Islet precursor cell (in vitro differentiated cells): ENCODE data around the gene BOLL.
A peak's percentile ranks its signal among the peaks of the same experiment; 100 is the strongest.
"Not testable (repeated sequence)": the region's sequence is repeated elsewhere in the genome, so short reads cannot be mapped to it uniquely, and the experiment has no call there.

Source experiments
- DNase-seq: peaks from one replicate; pipeline ENCODE4 v3.0.0-alpha.2; 2018

BOLL gene

DNA sequence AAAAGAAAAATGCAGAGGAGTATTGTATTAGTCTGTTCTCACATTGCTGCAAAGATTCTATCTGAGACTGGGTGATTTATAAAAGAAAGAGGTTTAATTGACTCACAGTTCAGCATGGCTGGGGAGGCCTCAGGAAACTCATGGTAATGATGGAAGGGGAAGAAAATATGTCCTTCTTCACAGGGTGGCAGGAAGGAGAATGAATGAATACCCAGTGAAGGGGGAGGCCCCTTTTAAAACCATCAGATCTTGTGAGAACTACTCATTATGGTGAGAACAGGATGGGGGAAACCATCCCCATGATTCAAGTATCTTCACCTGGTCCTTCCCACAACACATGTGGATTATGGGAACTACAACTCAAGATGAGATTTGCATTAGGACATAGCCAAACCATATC lies 10.2 kb upstream of the BOLL start:
- no peak for DNase-seq

DNA sequence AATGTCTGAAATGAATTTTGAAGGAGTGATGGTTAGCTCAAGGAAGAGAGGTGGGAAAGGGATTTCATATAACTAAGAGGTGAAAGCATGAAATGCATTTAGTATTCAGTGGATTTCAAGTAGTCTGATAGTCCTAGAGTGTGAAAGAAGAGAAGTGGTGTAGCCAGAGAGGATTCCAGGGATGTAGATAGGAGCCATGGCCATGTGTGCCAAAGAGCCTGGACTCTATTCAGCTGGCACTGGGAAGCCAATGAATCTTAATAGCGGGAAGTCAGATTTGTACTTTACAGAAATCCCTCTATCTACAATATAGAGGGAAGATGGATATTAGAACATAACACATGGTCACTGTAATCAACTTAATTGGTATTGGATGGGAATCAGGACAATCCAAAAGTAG lies 8.3 kb upstream of the BOLL start:
- DNase-seq: no peak

- peak; percentile 83 for DNase-seq
Observed at GRCh38 chr2:197786010-197786877, 1.1 kb upstream of the BOLL start.

DNA sequence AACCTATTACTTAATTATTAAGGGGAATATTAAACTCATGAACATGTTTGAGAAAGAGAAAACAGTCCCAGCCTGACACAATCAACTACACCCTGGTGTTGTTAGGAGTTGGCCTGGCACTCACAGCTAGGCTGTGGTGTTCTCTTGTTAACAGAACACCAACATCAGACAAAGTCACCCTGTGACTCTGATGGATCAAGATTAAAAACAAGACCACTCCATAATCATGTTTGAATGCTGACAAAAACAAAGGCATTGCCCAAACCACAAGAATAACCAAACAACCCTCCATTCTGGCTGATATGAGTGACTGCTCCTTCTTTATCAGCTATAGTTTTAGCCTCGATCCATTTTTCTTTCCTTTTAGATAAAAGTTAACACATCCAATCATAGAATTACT lies 3.0 kb downstream of the BOLL start:
- DNase-seq: no peak

DNA sequence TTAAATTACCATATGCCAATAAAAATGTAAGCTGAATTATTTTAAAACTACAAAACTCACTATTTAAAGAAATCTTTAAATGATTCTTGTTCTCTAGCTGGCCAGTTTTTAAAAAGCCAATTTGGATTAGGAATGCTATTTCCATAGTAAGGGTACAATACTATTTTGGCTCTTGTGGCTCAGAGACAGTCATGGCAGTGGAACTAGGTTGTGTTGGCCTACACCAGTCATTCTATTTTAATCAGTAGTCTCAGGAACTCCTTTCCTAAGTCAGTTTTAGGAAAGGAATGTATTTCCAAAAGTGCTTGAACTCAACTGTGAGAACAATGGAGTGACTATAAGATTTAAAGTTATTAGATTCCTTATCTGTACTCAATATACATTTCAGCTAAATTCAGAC lies 5.9 kb downstream of the BOLL start:
- no peak for DNase-seq

DNA sequence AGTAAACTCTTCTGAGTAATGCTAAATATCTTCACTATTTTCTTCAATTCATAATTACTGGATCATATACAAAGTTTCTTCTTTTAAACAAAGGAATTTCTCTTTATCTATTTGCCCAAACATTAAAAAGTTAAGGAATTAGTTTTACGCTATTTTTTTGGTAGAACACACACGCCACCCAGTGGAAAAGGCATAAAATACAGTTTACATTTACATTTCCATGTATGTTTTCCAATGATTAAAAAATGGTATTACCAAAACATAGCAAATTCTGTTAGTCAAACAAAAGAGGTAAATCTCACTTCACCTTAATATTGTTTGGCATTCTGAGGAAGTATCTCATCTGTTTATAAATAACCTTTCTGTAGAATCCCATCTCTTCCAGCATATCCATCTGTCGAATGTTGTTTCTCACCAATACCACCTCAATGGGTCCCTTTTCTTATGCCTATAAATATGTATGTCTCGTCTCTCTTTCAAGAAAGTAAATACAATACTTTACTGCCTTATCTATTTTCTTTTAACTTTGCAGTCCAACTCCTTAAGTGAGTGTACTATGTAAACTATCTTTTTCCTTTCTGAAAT lies 7.2 kb downstream of the BOLL start:
- no peak for DNase-seq

DNA sequence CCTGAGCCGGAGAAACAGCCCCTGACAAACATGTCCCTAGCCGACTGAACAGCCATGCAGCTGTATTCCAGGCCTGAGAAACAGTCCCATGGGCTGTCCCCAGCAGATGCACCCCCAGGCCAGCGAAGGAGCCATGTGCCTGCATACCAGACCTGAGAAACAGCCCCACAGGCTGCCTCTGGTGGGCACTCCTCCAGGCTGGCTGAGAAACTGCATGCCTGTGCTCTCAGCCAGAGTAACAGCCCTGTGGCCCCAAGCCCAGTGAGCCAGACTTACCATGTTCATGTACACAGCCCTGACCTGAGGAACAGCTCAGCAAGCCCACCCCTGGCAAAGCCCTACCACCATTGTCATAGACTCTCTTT lies 24.8 kb downstream of the BOLL start:
- peak; percentile 53 for DNase-seq

DNA sequence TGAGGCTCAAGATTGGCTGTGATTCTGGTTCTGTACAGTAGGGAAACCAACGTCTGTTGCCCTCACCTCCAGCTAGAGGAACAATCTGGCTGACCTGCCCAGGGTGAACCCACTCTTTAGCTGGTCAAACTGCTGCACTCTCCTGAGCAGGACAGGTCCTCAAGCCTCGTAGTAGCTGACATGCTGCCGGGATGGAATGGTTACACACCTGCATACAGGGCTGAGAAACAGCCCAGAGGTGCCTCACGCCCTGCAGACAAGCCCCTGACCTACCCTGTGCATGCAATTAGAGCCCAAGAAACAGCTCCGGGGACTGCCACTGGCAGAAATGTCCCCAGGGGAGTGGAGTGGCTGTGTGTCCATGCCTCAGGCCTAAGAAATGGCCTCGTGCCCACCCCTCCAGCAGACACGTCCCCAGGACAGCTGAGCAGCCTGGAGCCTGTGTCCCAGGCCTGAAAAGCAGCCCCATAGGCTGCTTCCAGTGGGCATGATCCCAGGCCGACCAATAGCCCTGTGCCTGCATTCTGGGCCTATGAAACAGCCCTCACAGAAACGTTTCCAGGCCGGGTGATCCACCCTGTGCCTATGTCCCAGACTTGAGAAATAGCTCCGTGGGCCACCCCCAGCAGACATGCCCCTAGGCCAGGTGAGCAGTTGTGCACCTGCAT lies 25.4 kb downstream of the BOLL start:
- peak; percentile 43 for DNase-seq

- peak; percentile 32 for DNase-seq
Observed at GRCh38 chr2:197759013-197759412, 26.1 kb downstream of the BOLL start.

DNA sequence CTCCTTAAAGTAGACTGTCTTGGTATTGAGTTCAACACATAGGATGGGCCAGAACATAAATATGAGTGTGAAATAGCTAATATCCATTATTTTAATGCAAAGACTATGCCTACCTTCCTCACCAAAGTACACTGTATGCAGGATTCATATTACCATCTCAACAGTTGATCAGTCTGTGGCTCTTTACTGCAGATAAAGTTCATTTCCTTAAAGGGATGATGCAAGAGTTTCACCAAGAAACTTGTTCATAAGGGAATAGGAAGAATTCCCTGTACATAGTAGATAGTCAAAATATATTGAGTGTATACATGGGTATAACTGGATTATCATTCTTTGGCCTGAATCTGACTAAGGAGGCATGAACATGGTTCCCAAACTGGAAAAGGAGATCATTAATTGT lies 44.9 kb downstream of the BOLL start:
- no peak for DNase-seq

GRCh38 chr2:197728555-197729544 lies 56.3 kb downstream of the BOLL start:
- not testable (repeated sequence) for DNase-seq

GRCh38 chr2:197727011-197727410 lies 58.1 kb downstream of the BOLL start:
- DNase-seq: no peak

GRCh38 chr2:197717863-197718262 lies 67.3 kb downstream of the BOLL start:
- no peak for DNase-seq

DNA sequence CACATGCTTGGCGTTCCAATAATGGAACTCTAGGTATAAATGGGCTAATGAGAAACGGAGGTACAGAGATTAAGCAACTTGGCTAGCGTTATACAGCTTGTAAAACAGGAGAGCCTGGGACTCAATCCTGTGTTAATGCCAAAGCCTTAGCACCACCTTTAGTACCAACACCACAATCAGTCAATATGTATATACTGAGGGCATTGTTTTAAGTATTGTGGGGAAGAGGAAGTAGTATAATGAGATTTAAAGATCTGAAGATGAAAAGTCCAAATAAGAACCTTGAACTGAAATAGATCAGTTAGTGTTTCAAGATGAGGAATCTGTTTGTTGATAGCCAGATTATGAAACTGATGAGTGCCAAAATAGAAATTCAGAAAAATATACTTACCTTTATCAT lies 71.8 kb downstream of the BOLL start:
- DNase-seq: no peak

DNA sequence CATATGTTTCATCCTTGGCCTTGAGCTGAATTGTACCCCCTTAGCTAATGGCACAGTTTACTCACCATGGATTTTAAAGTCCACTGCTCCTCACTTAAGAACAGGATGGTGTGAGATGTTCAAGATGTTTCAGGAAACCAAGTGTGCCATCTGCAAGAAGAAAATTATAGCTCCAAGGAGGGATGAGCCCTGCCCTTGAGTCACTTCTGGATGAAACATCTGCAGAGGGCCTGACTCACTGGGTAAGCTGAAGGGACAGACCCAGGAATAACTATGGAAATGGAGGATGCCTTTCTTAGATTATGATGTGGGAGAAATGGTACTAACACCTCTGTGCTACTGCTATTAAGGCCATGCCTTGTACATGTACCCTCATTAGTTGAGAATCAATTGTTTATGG lies 73.5 kb downstream of the BOLL start:
- DNase-seq: no peak

DNA sequence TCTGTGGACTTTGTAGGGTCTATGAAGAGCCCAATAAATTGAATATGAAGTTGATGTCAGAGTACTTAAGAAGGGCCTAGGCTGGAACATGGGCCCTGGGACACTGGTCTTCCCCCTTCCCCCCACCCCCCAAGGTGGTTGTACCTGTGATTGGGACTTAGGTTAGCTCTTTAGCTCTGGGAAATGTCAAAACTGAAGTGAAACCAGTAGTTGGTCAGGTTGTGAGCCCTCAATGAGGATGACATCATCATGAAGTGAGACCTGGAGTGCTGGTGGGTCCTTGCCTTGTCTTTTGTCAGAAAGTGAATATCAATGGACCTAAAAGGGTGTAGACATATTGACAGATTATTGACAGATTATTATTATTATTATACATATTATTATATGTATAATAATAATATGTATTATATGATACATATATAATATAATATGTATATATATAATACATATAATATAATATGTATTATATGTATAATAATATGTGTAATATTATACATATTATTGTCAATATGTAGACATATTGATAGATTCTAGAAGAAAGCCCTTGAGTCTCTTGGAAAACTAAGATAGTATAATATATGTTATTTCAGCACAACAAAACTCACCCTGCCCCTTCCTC lies 74.6 kb downstream of the BOLL start:
- DNase-seq: no peak

GRCh38 chr2:197709140-197709539 lies 76.0 kb downstream of the BOLL start:
- not testable (repeated sequence) for DNase-seq

GRCh38 chr2:197708331-197708730 lies 76.8 kb downstream of the BOLL start:
- DNase-seq: no peak

DNA sequence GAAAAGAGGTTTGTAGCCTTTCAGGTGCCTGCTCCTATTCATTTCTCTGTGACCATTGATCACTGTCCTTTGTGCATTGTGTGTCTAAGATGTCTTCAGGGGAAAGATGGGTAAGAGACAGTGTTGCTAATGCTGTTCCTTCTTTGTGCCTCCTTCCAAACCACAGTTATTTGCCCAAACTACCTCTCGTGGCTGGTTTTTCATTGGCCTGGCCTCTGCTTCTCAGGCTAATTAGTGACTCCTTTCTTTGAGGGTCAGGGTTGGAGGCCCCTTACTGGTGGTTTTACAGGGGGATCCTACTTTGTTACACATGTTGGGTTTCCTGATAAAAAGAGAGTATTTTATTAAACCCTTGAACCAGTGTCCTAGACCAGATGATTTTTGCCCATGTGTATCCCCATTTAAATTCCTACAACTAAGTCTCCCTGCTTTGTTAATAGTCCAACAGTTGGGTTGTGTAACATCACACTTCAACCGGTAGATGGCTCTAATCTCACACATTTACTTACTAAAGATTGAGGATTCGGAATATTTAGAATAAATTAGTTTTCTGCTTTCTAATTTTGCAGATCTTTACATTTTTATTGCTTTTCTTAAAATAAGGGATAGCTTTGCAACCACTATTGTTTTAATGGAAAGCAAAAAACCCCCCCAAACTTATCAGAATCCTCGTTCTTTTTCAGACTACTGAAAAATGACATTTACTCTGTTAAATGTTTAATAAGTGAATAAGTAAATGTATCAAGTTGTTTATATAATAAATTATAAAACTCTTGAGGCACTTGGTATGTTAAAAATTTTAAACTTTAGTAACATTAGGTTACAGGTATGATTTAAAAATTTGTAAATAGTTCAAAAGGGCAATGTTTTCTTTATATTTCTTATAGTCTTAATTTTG lies 77.6 kb downstream of the BOLL start:
- DNase-seq: peak; percentile 71

GRCh38 chr2:197706839-197707207 lies 78.3 kb downstream of the BOLL start:
- DNase-seq: peak; percentile 63
